ENCODE measurements around the gene TCTN3.

DNA sequence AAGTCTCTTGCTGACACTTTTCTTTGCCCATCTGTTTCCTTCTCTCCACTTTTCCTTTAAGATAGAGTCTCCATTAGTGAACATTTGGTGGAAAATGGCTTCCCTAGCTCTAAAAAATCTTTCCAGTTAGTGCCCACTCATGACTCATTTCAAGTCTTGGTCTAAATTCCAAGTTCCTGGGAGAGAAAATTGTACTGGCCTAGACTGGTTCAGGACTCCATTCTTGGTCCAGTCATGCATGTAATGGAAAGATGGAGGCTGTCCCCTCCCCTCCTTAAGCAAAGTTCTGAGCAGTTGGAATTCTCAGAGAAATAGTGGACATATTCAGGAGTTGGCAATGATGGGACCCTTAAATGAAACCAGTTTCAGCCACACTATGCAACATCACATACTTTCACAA lies 33.4 kb downstream of the TCTN3 start:
- TF ChIP-seq EP300 (IDR thresholded peaks at IDR 0.05) = no peak
- TF ChIP-seq, protein P1, sequence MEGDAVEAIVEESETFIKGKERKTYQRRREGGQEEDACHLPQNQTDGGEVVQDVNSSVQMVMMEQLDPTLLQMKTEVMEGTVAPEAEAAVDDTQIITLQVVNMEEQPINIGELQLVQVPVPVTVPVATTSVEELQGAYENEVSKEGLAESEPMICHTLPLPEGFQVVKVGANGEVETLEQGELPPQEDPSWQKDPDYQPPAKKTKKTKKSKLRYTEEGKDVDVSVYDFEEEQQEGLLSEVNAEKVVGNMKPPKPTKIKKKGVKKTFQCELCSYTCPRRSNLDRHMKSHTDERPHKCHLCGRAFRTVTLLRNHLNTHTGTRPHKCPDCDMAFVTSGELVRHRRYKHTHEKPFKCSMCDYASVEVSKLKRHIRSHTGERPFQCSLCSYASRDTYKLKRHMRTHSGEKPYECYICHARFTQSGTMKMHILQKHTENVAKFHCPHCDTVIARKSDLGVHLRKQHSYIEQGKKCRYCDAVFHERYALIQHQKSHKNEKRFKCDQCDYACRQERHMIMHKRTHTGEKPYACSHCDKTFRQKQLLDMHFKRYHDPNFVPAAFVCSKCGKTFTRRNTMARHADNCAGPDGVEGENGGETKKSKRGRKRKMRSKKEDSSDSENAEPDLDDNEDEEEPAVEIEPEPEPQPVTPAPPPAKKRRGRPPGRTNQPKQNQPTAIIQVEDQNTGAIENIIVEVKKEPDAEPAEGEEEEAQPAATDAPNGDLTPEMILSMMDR (IDR thresholded peaks at IDR 0.05) = no peak
